ENCODE results near the gene METTL3. TPM values are rescaled to one million over a fixed set of nuclear protein-coding genes. Genes with fewer than 3 reads are reported as not detected.

The METTL3 gene
- total RNA-seq, 4 donors from 2014 or later: 40.6 to 64.4 (median 48.0) TPM

DNA sequence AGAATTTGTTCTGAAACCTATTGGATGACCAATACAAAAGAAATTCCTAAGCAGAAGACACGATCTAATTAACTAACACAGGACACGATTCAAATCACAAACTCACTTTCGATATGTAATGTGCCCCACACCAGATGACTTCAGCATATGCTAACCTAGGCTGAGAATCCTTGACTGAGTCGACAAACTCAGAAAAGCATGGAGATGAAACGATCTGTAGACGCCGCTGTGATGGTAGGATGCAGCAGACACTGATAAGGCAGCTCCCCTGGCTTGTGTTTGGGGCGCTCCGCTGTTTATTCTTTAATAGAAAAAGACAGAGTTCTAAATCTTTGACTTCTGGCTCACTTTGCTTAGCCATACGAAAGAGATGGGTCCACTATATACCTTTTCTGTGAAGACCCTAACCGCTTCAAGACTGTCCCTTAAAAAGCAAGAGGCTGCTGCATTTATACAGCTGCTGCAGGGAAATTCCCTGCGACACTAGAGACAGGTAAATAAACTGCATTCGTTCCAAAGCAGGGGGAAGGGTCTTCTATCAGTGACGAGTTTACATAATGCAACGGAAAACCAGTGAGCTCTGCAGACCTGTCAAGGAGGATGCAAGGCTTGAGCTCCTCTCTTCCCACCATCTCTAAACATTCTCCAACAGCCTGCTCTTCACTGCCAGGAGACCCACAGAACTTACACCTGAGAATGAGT lies 56.1 kb downstream of the METTL3 start:
- no peaks in the 10 kb centered on the region for H3K9me3 ChIP-seq
- H3K4me1 ChIP-seq: peaks cover 24 to 51% (median 39%) of the 10 kb centered on the region in 4 donors
- DNase-seq (ENCODE audit: extremely low spot score): no peak
- H3K4me3 ChIP-seq: peak overlapping the region; percentile 68 to 97 (median 76)
- H3K27ac ChIP-seq (replicated peaks in 1 of 4): peak overlapping the region; percentile 88 to 94 (median 92)
- H3K27me3 ChIP-seq: no peaks in the 10 kb centered on the region
- H3K36me3 ChIP-seq: peaks cover 0 to 25% (median 10%) of the 10 kb centered on the region in 4 donors
- TF ChIP-seq, protein P1, sequence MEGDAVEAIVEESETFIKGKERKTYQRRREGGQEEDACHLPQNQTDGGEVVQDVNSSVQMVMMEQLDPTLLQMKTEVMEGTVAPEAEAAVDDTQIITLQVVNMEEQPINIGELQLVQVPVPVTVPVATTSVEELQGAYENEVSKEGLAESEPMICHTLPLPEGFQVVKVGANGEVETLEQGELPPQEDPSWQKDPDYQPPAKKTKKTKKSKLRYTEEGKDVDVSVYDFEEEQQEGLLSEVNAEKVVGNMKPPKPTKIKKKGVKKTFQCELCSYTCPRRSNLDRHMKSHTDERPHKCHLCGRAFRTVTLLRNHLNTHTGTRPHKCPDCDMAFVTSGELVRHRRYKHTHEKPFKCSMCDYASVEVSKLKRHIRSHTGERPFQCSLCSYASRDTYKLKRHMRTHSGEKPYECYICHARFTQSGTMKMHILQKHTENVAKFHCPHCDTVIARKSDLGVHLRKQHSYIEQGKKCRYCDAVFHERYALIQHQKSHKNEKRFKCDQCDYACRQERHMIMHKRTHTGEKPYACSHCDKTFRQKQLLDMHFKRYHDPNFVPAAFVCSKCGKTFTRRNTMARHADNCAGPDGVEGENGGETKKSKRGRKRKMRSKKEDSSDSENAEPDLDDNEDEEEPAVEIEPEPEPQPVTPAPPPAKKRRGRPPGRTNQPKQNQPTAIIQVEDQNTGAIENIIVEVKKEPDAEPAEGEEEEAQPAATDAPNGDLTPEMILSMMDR (IDR thresholded peaks at IDR 0.05): no peak
- TF ChIP-seq POLR2A (IDR thresholded peaks at IDR 0.05; ENCODE audit: low read depth): no peak
- TF ChIP-seq EP300 (IDR thresholded peaks at IDR 0.05): no peak
- no peak for TF ChIP-seq POLR2AphosphoS5 (IDR thresholded peaks at IDR 0.05)
- intact Hi-C loops (cut with DNase I): loop anchor here (2.0 kb wide), 1 partner anchor 18 kb away; no protein-coding TSS in a partner anchor
- 34% methylated on average over 15 of the region's 15 CpGs for WGBS

DNA sequence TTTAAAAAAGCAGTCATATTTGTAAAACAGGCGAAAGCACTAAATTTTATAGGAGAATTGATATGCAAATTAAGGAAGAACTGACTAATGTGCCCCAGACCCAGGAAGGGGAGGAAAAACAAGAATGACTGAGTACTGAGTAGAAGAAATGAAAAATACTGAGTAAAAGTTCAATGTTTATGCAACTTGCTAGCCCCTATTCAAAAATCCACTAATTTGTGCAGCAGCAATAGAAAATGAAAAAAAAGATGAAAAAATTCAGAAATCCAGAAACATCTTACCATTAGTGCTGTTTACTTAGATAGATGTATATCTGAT lies 61.3 kb downstream of the METTL3 start:
- H3K27me3 ChIP-seq: no peaks in the 10 kb centered on the region
- H3K36me3 ChIP-seq: peaks cover 0 to 13% (median 6%) of the 10 kb centered on the region in 4 donors
- TF ChIP-seq EP300 (IDR thresholded peaks at IDR 0.05): no peak
- no peak for TF ChIP-seq POLR2AphosphoS5 (IDR thresholded peaks at IDR 0.05)
- no peak for TF ChIP-seq POLR2A (IDR thresholded peaks at IDR 0.05; ENCODE audit: low read depth)
- TF ChIP-seq, protein P1 (IDR thresholded peaks at IDR 0.05): no peak
- H3K27ac ChIP-seq (replicated peaks in 1 of 4): no peak overlapping the region
- DNase-seq (ENCODE audit: extremely low spot score): no peak
- intact Hi-C loops (cut with DNase I): no loop called here
- peaks cover 18 to 41% (median 32%) of the 10 kb centered on the region in 4 donors for H3K4me1 ChIP-seq
- H3K9me3 ChIP-seq: no peaks in the 10 kb centered on the region
- no peak overlapping the region for H3K4me3 ChIP-seq
- WGBS: 87% methylated on average over 1 of the region's 1 CpG

Other genes with a start within 250 kb of the METTL3 start
- gene HNRNPC, start 241.9 kb downstream of the METTL3 start, total RNA-seq: 100 to 1,000 TPM; 260 to 396 (median 292) TPM
- gene RPGRIP1, start 231.3 kb downstream of the METTL3 start, total RNA-seq: not detected
- gene SUPT16H, start 127.3 kb downstream of the METTL3 start, total RNA-seq: 10 to 100 TPM; 52.7 to 74.3 (median 60.5) TPM
- gene CHD8, start 55.2 kb downstream of the METTL3 start, total RNA-seq: 10 to 100 TPM; 45.6 to 64.3 (median 55.0) TPM
- gene RAB2B, start 34.4 kb downstream of the METTL3 start, total RNA-seq: 10 to 100 TPM; 26.2 to 41.0 (median 28.3) TPM
- 10 to 100 TPM; 42.6 to 81.2 (median 49.1) TPM for gene TOX4, start 34.1 kb downstream of the METTL3 start, total RNA-seq
- 10 to 100 TPM in 3 of 4 donors, 1 to 10 TPM in 1; 8.3 to 21.6 (median 15.2) TPM for gene SALL2, start 15.0 kb upstream of the METTL3 start, total RNA-seq
- not detected for gene OR10G3, start 68.7 kb upstream of the METTL3 start, total RNA-seq
- gene OR10G2, start 123.6 kb upstream of the METTL3 start, total RNA-seq: not detected
- gene OR4E2, start 142.5 kb upstream of the METTL3 start, total RNA-seq: not detected
- gene OR4E1, start 162.5 kb upstream of the METTL3 start, total RNA-seq: not detected